Suprapubic skin (tissue), 4 donors: ENCODE measurements around the gene ZNF648.

ENCODE experiments used
- CTCF ChIP-seq, 2 donors: fragments of 200-600 bp in 1 of 2; fragments of 450-650 bp in 1 of 2; sonication (generic) in 1 of 2; IDR thresholded peaks; one replicate each; pipeline ENCODE4 v1.5.1; 2016 to 2019; ENCODE audit warnings: antibody characterized with exemption in 2 of 2, mild to moderate bottlenecking in 1 of 2, moderate library complexity in 1 of 2
- POLR2A ChIP-seq, 2 donors: fragments of 450-650 bp; IDR thresholded peaks; one replicate each; pipeline ENCODE4 v1.6.1; 2017; ENCODE audit warnings: antibody characterized with exemption in 2 of 2, mild to moderate bottlenecking in 2 of 2, moderate library complexity in 2 of 2
- POLR2AphosphoS5 ChIP-seq, 3 donors: sonication (generic); formaldehyde crosslinking; IDR thresholded peaks; one replicate each; pipeline ENCODE4 v1.6.1; 2017; ENCODE audit warnings: antibody characterized with exemption in 3 of 3

GRCh38 chr1:182071924-182072323 is 10.4 kb upstream of the ZNF648 start:
- TF ChIP-seq POLR2AphosphoS5 (IDR thresholded peaks at IDR 0.05) (no peak), POLR2A (IDR thresholded peaks at IDR 0.05) (no peak), CTCF (IDR thresholded peaks at IDR 0.05) (no peak)
